ENCODE measurements around the gene KIR3DL1.
"Not testable (repeated sequence)": the region's sequence is repeated elsewhere in the genome, so short reads cannot be mapped to it uniquely, and the experiment has no call there.

DNA sequence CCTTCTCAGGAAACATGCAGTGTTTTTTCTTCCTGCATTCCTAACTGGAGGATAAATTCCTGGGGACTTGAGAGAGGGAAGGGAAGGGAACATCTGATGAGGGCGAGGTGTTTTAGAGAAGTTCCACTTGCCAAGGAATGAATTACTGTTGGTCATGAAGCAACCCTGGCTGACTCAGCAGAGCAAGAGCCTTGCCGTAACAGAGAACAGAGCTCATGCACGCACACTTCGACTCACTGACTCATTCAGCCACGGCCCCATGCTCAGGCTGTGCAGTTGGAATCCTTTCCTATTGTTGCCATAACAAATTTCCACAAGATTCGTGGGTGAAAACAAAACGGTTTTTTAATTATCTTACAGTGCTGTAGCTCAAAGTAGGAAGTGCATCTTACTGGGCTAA, 9.1 kb downstream of the KIR3DL1 start:
- TF ChIP-seq TAF1 (IDR thresholded peaks at IDR 0.05; ENCODE audit: low read depth, low read length); SPI1 (IDR thresholded peaks at IDR 0.05; ENCODE audit: low read depth, low read length); POLR2A (IDR thresholded peaks at IDR 0.05; ENCODE audit: low read depth, low read length); PAX5 (IDR thresholded peaks at IDR 0.05; ENCODE audit: insufficient read depth, low read length, severe bottlenecking): not testable (repeated sequence)

Data from GM12891 (cell line).